Aorta (tissue), 5 donors: ENCODE measurements around the gene BSDC1. TPM values are rescaled to one million over a fixed set of nuclear protein-coding genes. Genes with fewer than 3 reads are reported as not detected.

ENCODE experiments used
- ATAC-seq: fragments of 200-7000 bp; cut with Tn5 transposase; one replicate; pipeline ENCODE4 v1.9.1; 2022; ENCODE audit warnings: moderate library complexity; ENCODE audit not compliant: low FRiP score
- DNase-seq, 2 donors: peaks; one replicate each; pipeline ENCODE4 v3.0.0-alpha.2; 2020
- H3K27ac ChIP-seq, 2 donors: one replicate each; pipeline ENCODE4 v1.5.1; 2013; ENCODE audit warnings: low read length in 2 of 2, mild to moderate bottlenecking in 2 of 2, moderate library complexity in 2 of 2, control low read depth in 1 of 2, inconsistent platforms in 1 of 2, low read depth in 1 of 2
- H3K27me3 ChIP-seq, 2 donors: one replicate each; pipeline ENCODE4 v1.6.1; 2013; ENCODE audit warnings: control low read depth in 1 of 2, low read length in 1 of 2, mild to moderate bottlenecking in 1 of 2, moderate library complexity in 1 of 2; ENCODE audit not compliant: insufficient read depth in 2 of 2, control insufficient read depth in 1 of 2
- H3K36me3 ChIP-seq, 2 donors: one replicate each; pipeline ENCODE4 v1.6.1; 2013; ENCODE audit warnings: control low read depth in 1 of 2, low read length in 1 of 2, mild to moderate bottlenecking in 1 of 2; ENCODE audit not compliant: insufficient read depth in 2 of 2, control insufficient read depth in 1 of 2
- H3K4me1 ChIP-seq, 2 donors: one replicate each; pipeline ENCODE4 v1.6.1; 2013; ENCODE audit warnings: low read length in 2 of 2, control low read depth in 1 of 2, mild to moderate bottlenecking in 1 of 2, moderate library complexity in 1 of 2; ENCODE audit not compliant: insufficient read depth in 2 of 2, control insufficient read depth in 1 of 2
- H3K4me3 ChIP-seq, 2 donors: one replicate each; pipeline ENCODE4 v1.5.1; 2013; ENCODE audit warnings: low read length in 2 of 2, control low read depth in 1 of 2, mild to moderate bottlenecking in 1 of 2
- H3K9me3 ChIP-seq: one replicate; pipeline ENCODE4 v1.6.1; 2013; ENCODE audit warnings: mild to moderate bottlenecking, low read length; ENCODE audit not compliant: control insufficient read depth
- WGBS, 2 donors: extraction: QIAGEN DNeasy Blood & Tissue Kit; methylation state at CpG; one replicate each; pipeline ENCODE4 v1.1.7; 2013; 5-methylcytosine and 5-hydroxymethylcytosine counted together
- intact Hi-C, 2 donors: fragments of 100-400 bp; cut with DNase I; formaldehyde crosslinking; loops; one replicate each; pipeline versions ENCODE4 v1.14.2 to v1.15.0; 2022
- polyA plus RNA-seq, 2 donors: library from polyadenylated mRNA; stranded (reverse); fragments of 200-250 nt; gene quantifications; one replicate each; pipeline ENCODE4 v1.2.3, GENCODE V29; 2013
- total RNA-seq, 2 donors: library from RNA; stranded (reverse); fragmentation: NEBNext Ultra II Directional; extraction: Animal tissue kit (Norgen Biotek cat#: 25700); gene quantifications; one replicate each; pipeline ENCODE4 v1.2.1, GENCODE V29; 2021
- donor health status: healthy with polysubstance abuse.
- donor health status: Bipolar disorder and iron deficiency.
- donor health status: DM: no; HTN: no; CAD: no.
- donor health status: DM: no; HTN: no; CAD: no.
- donor health status: DM: yes; HTN: yes; CAD: no.

BSDC1 gene
- total and polyA plus RNA-seq, 4 donors = 26.4 to 62.8 (median 49.1) TPM

DNA sequence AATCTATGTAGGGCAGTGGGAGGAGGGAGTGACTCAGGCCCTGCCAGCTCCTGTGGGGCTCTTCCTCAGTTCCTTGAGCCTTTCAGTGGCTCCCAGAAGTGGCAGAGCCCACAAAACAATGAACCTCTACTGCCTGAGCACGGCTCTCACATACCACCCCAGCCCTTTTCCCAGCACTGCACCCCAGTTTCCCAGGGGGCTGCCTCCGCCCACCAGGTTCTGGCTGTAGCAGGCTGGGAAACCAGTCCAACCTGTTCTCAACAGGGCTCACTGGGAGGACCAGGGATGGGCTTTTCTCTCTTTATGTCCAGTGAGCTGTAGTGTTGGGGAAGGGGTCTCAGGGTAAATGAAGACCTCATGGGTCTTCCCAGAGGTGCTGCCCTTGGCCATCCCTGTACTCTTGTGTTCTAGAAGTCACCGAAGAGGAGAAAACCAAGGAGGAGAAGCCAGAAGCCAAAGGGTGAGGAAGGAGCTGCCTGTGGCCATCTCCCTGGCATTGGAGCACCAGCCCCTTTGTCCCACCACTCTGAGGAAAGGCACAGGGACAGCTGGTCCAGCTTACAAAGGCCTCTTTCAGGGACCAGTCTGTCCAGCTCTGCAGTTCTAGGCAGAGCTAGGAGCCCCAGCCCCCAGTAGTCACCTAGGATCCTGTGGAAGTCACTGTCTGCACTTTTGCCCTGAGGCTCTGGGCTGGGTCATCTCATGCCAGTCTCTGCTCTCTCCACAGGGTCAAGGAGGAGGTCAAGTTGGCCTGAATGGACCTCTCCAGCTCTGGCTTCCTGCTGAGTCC lies 61.8 kb downstream of the BSDC1 start:
- no peaks in the 10 kb centered on the region for H3K9me3 ChIP-seq
- no peak overlapping the region for H3K4me3 ChIP-seq
- H3K27me3 ChIP-seq = no peaks in the 10 kb centered on the region
- no peak overlapping the region for H3K27ac ChIP-seq
- ATAC-seq (no peak), DNase-seq (no peak)
- WGBS, 2 donors = 79 to 83% methylated on average over 3 of the region's 3 CpGs
- intact Hi-C loops = no loop called here
- H3K36me3 ChIP-seq = peaks cover 6 to 8% of the 10 kb centered on the region in 2 donors
- H3K4me1 ChIP-seq = no peaks in the 10 kb centered on the region

DNA sequence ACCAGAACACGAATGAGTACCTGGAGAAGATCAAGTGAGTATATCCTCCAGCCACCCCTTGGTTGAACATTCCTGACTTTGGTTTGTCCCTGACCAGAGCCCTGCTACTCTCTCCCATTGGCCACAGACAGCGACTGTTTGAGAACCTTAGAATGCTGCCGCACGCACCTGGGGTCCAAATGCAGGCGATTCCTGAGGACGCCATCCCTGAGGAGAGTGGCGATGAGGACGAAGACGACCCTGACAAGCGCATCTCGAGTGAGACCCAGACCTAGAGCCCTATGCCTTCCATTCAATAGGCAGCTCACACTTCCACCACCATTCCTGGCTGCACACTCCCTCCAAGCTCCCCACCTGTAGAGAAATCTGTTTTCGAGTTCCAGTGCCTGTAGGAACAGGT lies 62.7 kb downstream of the BSDC1 start:
- 91 to 92% methylated on average over 12 of the region's 12 CpGs for WGBS, 2 donors
- Histone ChIP-seq H3K4me1 (no peaks in the 10 kb centered on the region), H3K27me3 (no peaks in the 10 kb centered on the region), H3K9me3 (no peaks in the 10 kb centered on the region), H3K27ac (no peak overlapping the region), H3K4me3 (no peak overlapping the region), H3K36me3 (peaks cover 6 to 15% of the 10 kb centered on the region in 2 donors)
- DNase-seq (peak in 1 of 2 donors; percentile 26), ATAC-seq (no peak)
- intact Hi-C loops = no loop called here

DNA sequence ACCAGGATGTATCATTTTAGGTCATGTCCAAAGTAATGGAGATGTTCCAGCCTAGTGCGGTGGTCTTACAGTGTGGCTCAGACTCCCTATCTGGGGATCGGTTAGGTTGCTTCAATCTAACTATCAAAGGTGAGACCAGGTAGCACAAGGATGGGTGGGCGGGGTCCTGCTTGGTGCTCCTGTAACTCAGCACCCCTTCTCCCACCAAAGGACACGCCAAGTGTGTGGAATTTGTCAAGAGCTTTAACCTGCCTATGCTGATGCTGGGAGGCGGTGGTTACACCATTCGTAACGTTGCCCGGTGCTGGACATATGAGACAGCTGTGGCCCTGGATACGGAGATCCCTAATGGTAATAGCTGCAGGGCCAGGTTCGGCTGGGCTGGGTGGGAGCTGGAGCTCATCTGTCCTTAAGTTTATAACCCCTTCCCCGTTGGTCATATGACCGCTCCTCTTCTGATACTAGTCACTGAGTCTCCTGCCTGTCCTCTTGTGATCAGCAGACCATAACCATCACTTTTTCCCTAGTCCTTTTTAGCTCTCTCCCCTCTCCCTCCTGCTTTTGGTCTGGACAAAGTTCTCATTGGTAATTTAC lies 63.6 kb downstream of the BSDC1 start:
- no peaks in the 10 kb centered on the region for H3K27me3 ChIP-seq
- no peaks in the 10 kb centered on the region for H3K9me3 ChIP-seq
- H3K27ac ChIP-seq = no peak overlapping the region
- H3K36me3 ChIP-seq = peaks cover 6 to 15% of the 10 kb centered on the region in 2 donors
- intact Hi-C loops = no loop called here
- 86 to 93% methylated on average over 12 of the region's 12 CpGs for WGBS, 2 donors
- DNase-seq (peak in 1 of 2 donors; percentile 53), ATAC-seq (no peak)
- H3K4me3 ChIP-seq = no peak overlapping the region
- H3K4me1 ChIP-seq = no peaks in the 10 kb centered on the region

DNA sequence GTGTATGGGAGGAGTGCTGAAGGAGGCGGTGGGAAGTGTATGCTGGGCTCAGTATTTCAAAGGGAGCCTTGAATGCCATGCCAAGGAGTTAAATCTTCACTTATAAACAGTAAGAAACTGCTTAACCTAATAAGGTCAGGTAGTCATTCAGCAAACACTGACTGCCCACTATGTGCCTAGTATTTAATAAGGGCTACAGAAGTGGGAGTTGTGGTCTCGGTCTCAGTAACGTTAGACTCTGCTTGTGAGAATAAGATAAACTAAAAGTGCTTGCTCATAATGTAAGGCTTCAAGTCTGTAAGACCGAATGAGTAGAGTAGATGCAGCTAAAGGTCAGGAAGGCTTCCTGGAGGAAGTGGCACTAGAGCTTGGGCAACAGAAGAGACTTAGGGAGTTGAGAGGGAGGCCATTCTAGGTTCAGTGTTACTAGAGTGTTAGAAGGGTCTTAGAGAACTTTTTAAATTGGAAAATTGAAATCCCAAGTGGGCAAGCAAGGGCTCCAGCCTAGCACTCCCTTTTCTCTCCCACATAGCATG lies 64.2 kb downstream of the BSDC1 start:
- Histone ChIP-seq H3K9me3 (no peaks in the 10 kb centered on the region), H3K4me1 (no peaks in the 10 kb centered on the region), H3K4me3 (no peak overlapping the region), H3K36me3 (peaks cover 6 to 15% of the 10 kb centered on the region in 2 donors), H3K27ac (no peak overlapping the region), H3K27me3 (no peaks in the 10 kb centered on the region)
- ATAC-seq (no peak), DNase-seq (no peak)
- 86 to 93% methylated on average over 4 of the region's 4 CpGs for WGBS, 2 donors
- intact Hi-C loops = no loop called here

DNA sequence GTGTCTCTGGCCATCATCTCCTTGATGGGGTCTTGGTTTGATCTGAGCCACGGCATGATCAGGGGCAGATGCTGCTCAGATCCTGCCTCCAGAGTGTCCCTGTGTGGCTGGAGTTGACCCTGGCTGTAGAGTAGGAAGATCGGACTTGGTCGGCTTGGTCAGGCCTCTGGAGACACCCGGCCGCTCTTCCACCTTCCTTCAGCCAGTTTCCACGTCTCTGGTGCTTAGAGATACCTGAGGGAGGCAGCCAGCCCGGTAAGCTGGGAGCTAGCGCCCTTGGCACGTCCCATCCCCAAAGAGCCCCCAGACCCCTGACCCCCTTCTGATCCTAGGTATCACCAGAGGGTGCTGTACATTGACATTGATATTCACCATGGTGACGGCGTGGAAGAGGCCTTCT lies 67.0 kb downstream of the BSDC1 start:
- DNase-seq (peak in 1 of 2 donors; percentile 51), ATAC-seq (no peak)
- intact Hi-C loops = no loop called here
- WGBS, 2 donors = 92 to 95% methylated on average over 11 of the region's 11 CpGs
- H3K4me3 ChIP-seq = no peak overlapping the region
- no peaks in the 10 kb centered on the region for H3K27me3 ChIP-seq
- H3K27ac ChIP-seq = no peak overlapping the region
- peaks cover 6 to 10% of the 10 kb centered on the region in 2 donors for H3K36me3 ChIP-seq
- no peaks in the 10 kb centered on the region for H3K9me3 ChIP-seq
- no peaks in the 10 kb centered on the region for H3K4me1 ChIP-seq

DNA sequence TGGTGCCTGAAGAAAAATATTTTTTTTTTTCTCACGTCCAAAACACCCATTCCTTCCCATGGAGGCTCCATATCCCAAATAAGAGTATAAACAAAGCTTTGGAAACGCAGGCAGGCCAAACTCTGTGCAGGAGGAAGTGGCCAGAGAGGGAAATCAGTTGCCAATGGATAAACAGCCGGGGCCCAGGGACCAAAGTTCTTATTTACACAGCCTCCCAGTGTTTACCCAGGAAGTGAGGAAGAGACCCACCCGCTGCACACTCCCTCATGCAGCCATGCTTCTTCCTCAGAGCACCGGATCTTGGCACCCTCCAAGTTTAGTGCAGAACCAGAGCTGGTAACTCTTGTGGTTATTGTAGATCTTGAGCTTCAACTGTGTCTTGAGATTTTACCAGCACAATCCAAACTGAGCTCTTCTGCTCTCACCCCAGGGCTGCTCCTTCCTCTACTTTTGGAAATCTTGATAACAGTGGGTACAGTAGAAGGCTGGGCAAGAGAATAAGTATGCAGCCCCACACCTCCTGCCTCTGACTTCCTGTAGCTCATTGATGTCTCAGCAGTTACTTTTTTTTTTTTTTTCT lies 72.4 kb downstream of the BSDC1 start:
- H3K9me3 ChIP-seq = no peaks in the 10 kb centered on the region
- H3K36me3 ChIP-seq = peaks cover under 1 to 2% of the 10 kb centered on the region in 2 donors
- WGBS, 2 donors = 28 to 38% methylated on average over 5 of the region's 5 CpGs
- no peak overlapping the region for H3K4me3 ChIP-seq
- ATAC-seq (no peak), DNase-seq (no peak)
- H3K27me3 ChIP-seq = no peaks in the 10 kb centered on the region
- H3K27ac ChIP-seq = no peak overlapping the region
- intact Hi-C loops = no loop called here
- H3K4me1 ChIP-seq = no peaks in the 10 kb centered on the region

DNA sequence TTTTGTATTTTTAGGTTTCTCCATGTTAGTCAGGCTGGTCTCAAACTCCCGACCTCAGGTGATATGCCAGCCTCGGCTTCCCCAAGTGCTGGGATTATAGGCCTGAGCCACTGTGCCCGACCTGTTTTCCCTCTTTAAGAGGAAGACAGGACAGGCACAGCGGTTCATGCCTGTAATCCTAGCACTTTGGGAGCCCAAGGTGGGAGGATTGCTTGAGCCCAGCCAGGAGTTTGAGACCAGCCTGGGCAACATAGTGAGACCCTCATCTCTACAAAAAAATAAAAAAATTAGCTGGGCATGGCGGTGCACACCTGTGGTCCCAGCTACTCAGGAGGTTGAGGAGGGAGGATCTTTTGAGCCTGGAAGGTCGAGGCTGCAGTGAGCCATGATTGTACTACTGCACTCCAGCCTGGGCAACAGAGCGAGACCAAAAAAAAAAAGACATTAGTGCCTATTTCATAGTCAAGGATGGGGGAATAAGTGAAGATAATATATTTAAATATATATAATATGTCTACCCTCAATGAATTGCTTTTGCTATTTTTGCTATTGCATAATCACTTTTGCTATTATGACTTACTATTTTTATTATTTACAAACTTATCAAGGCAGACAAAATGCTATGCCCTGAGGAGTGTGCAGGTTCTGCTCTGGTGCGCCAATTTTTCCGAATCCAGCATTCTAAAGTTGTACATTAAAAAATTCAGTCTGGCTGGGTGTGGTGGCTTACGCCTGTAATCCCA lies 75.9 kb downstream of the BSDC1 start:
- H3K4me3 ChIP-seq = no peak overlapping the region
- no peaks in the 10 kb centered on the region for H3K27me3 ChIP-seq
- no peaks in the 10 kb centered on the region for H3K9me3 ChIP-seq
- no peak overlapping the region for H3K27ac ChIP-seq
- H3K4me1 ChIP-seq = no peaks in the 10 kb centered on the region
- peaks cover 2% of the 10 kb centered on the region in 2 donors for H3K36me3 ChIP-seq
- ATAC-seq = no peak
- no peak for DNase-seq
- intact Hi-C loops = no loop called here
- 97 to 98% methylated on average over 10 of the region's 10 CpGs for WGBS, 2 donors

DNA sequence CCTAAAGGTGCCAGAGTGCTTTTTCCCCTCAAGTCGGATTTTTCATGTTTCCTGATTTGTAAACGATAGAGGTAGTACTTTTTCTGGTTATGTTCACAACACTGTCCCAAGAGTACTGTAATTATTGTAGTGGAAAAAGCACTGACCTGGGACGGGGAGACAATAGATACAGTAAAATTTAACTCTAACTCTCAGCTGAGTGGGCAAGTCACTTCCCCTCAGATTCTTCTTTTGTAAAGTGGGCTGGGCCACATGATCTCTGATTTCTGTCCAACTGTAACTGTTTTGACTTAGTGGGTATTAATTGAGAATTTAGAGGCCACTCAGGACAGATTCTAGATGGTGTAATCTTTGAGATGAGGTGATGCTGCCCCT lies 77.4 kb downstream of the BSDC1 start:
- Histone ChIP-seq H3K4me3 (no peak overlapping the region), H3K27ac (no peak overlapping the region), H3K4me1 (no peaks in the 10 kb centered on the region), H3K36me3 (peaks cover 2% of the 10 kb centered on the region in 2 donors), H3K9me3 (no peaks in the 10 kb centered on the region), H3K27me3 (no peaks in the 10 kb centered on the region)
- DNase-seq (no peak), ATAC-seq (no peak)
- intact Hi-C loops = no loop called here
- 71 to 79% methylated on average over 3 of the region's 3 CpGs for WGBS, 2 donors
